ENCODE results near the gene INSC. TPM values are rescaled to one million over a fixed set of nuclear protein-coding genes. Genes with fewer than 3 reads are reported as not detected.

INSC gene
- total RNA-seq, 1 donor, result under 0.01 TPM

DNA sequence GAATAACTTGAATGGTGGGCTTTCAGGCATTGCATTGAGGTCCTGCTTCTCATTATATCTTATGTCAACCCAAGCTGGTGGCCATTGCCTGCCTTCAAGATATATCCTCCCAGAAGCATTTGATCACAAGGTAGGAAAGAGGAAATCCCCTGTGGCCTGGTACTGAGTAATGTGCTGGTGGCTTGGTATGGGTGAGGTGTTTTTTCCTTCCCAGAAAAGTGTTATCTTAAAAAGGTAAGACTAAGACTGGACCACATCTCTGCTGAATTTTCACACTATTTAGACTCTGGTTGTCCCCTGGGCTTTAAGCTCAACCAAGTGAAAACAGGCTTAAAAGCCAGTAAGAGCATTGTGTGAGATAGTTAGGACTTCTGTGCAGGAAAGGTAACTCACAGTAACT is 3.7 kb downstream of the INSC start:
- TF ChIP-seq, protein P1, sequence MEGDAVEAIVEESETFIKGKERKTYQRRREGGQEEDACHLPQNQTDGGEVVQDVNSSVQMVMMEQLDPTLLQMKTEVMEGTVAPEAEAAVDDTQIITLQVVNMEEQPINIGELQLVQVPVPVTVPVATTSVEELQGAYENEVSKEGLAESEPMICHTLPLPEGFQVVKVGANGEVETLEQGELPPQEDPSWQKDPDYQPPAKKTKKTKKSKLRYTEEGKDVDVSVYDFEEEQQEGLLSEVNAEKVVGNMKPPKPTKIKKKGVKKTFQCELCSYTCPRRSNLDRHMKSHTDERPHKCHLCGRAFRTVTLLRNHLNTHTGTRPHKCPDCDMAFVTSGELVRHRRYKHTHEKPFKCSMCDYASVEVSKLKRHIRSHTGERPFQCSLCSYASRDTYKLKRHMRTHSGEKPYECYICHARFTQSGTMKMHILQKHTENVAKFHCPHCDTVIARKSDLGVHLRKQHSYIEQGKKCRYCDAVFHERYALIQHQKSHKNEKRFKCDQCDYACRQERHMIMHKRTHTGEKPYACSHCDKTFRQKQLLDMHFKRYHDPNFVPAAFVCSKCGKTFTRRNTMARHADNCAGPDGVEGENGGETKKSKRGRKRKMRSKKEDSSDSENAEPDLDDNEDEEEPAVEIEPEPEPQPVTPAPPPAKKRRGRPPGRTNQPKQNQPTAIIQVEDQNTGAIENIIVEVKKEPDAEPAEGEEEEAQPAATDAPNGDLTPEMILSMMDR (IDR thresholded peaks at IDR 0.05; ENCODE audit: insufficient read depth, low read depth, low read length), result no peak
- no peak overlapping the region for H3K4me3 ChIP-seq (ENCODE audit: low read depth, low read length)
- no peak for DNase-seq (ENCODE audit: low read depth)

DNA sequence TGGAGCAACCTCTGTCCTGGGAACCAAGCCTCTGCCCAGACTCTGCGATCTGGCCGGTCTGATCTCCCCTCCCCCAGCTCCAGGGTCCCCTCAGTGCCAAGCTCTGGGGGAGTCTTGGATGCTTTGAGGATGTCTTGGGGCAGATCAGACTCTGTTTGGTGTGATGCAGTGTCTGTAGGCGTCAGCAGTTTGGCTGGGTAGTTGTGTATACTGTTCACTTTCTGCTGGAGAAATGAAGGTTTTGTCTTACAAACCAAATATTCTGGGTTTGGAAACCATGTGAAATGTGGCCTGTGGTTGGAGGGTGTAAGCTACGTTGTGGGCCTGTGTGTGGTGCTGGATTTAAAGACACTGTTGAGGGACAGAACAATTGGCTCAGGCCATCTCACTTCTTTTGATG is 4.6 kb downstream of the INSC start:
- TF ChIP-seq, protein P1 (IDR thresholded peaks at IDR 0.05; ENCODE audit: insufficient read depth, low read depth, low read length), result no peak
- no peak overlapping the region for H3K4me3 ChIP-seq (ENCODE audit: low read depth, low read length)
- DNase-seq (ENCODE audit: low read depth), result no peak

DNA sequence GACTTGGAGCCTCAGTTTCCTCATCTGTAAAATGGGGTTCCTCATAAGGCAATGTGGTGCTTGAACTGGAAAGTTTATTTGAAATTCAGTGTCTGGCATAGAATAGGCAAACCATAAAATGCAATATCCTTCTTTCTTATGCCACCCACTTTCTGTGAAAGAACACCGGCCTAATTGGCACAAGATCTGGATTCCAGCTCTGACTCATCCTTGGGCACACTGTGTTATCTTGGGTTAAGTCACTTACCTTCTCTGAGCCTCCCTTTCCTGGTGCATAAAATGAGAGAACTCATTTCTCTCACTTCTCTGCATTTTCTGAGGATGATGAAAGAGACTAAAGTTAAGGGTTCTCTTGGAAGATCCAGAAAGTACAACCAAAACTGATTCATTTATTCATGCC is 5.1 kb downstream of the INSC start:
- TF ChIP-seq, protein P1 (IDR thresholded peaks at IDR 0.05; ENCODE audit: insufficient read depth, low read depth, low read length), result no peak
- no peak overlapping the region for H3K4me3 ChIP-seq (ENCODE audit: low read depth, low read length)
- DNase-seq (ENCODE audit: low read depth), result no peak

- TF ChIP-seq, protein P1 (IDR thresholded peaks at IDR 0.05; ENCODE audit: insufficient read depth, low read depth, low read length), result no peak
- peak; percentile 56 for DNase-seq (ENCODE audit: low read depth)
- H3K4me3 ChIP-seq (ENCODE audit: low read depth, low read length), result no peak overlapping the region
Measured at GRCh38 chr11:15123849-15124248, 9.1 kb downstream of the INSC start.

GRCh38 chr11:15124528-15124927 is 9.8 kb downstream of the INSC start:
- H3K4me3 ChIP-seq (ENCODE audit: low read depth, low read length), result no peak overlapping the region
- no peak for DNase-seq (ENCODE audit: low read depth)
- TF ChIP-seq, protein P1 (IDR thresholded peaks at IDR 0.05; ENCODE audit: insufficient read depth, low read depth, low read length), result no peak

DNA sequence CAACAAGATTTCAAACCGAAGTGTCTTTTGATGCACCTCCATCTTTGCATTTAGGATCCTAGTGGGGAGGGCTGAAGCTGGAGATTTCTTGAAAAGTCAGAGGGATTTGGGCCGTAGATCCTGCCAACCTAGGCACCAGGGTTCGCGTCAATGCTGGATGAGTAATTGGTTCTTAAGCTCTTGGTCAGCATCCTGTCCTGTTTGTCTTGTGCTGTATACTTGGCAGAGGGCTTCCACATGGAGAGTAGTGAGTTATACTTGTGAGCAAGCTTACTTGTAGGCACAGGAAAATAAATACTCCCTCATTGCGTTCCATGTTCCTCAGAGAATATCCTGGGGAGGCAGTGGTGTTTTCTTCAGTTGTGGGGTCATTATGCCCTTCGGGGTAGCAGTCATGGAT is 12.6 kb downstream of the INSC start:
- TF ChIP-seq, protein P1 (IDR thresholded peaks at IDR 0.05; ENCODE audit: insufficient read depth, low read depth, low read length), result no peak
- peak; percentile 36 for DNase-seq (ENCODE audit: low read depth)
- no peak overlapping the region for H3K4me3 ChIP-seq (ENCODE audit: low read depth, low read length)

DNA sequence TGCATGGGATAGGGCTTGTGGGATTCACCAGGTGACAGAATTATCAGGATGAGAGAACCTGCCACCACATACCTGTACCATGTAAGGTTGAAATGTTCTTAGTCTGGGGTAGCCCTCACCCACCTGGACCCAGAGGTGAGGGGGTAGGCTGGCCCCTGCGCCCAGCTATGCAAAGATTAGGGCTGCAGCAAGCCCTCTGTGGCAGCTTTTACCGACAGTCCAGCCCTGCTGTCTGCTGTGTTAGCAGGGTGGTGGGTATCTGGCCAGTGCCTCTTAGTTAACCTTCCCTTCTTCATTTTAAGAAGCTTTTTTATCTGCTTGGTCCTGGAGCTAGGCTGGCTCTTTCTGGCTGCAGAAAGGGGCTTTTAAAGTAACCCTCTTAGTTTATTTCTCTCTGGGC is 13.9 kb downstream of the INSC start:
- no peak for DNase-seq (ENCODE audit: low read depth)
- H3K4me3 ChIP-seq (ENCODE audit: low read depth, low read length), result no peak overlapping the region
- TF ChIP-seq, protein P1 (IDR thresholded peaks at IDR 0.05; ENCODE audit: insufficient read depth, low read depth, low read length), result no peak

Measured in fibroblast of villous mesenchyme (primary cell).